IMR-90 (cell line): ENCODE results near the gene AGPAT1. TPM values are rescaled to one million over a fixed set of nuclear protein-coding genes. Genes with fewer than 3 reads are reported as not detected.

Experiments
- ATAC-seq: fragments of 200-7000 bp; cut with Tn5 transposase; 2 replicates; pipeline ENCODE4 v1.9.1; 2020; ENCODE audit warnings: low read depth, mild to moderate bottlenecking, moderate library complexity
- BruUV-seq: library from RNA; stranded (reverse); fragments of 400-500 nt; replicated peaks from 2 replicates; lab custom pipeline; 2021; lab: Mats Ljungman, UMichigan
- CTCF ChIA-PET: fragments of 300-600 bp; formaldehyde crosslinking; extraction: SDS; loops from one replicate; lab custom pipeline; 2021; ENCODE audit warnings: antibody characterized with exemption; lab: Yijun Ruan, JAX
- POLR2A ChIA-PET: fragments of 300-600 bp; sonication (Branson Sonifier 250); formaldehyde crosslinking; loops from one replicate; lab custom pipeline; 2022; ENCODE audit warnings: antibody characterized with exemption; ENCODE audit not compliant: unreplicated experiment; lab: Charles Lee
- DNase-seq: peaks from one replicate; pipeline ENCODE4 v3.0.0; 2013
- H2AFZ ChIP-seq: replicated peaks from 2 replicates; pipeline ENCODE3; 2013; ENCODE audit warnings: low read length, mild to moderate bottlenecking; ENCODE audit not compliant: poor library complexity
- H2AK5ac ChIP-seq: 2 replicates; pipeline ENCODE4 v1.6.1; 2013; ENCODE audit warnings: low read depth, low read length, inconsistent platforms
- H2AK9ac ChIP-seq: replicated peaks from 2 replicates; pipeline ENCODE3; 2013; ENCODE audit warnings: mild to moderate bottlenecking, low read depth, low read length, moderate library complexity; ENCODE audit not compliant: poor library complexity
- H2BK120ac ChIP-seq: 2 replicates; pipeline ENCODE4 v1.6.1; 2013; ENCODE audit warnings: low read depth, low read length, inconsistent platforms
- H2BK15ac ChIP-seq: 3 replicates; pipeline ENCODE4 v1.6.1; 2013; ENCODE audit warnings: low read depth, low read length, inconsistent platforms
- H2BK20ac ChIP-seq: 2 replicates; pipeline ENCODE4 v1.6.1; 2013; ENCODE audit warnings: low read depth, mild to moderate bottlenecking, inconsistent platforms, low read length, moderate library complexity
- H2BK5ac ChIP-seq: 2 replicates; pipeline ENCODE4 v1.6.1; 2013; ENCODE audit warnings: mild to moderate bottlenecking, low read depth, low read length, inconsistent platforms; ENCODE audit not compliant: poor library complexity, severe bottlenecking
- H3K14ac ChIP-seq: replicated peaks from 2 replicates; pipeline ENCODE4 v1.6.1; 2013; ENCODE audit warnings: low read depth, low read length, inconsistent platforms
- H3K18ac ChIP-seq: 2 replicates; pipeline ENCODE4 v1.6.1; 2013; ENCODE audit warnings: low read depth, low read length, control low read depth
- H3K23ac ChIP-seq: 2 replicates; pipeline ENCODE4 v1.6.1; 2013; ENCODE audit warnings: low read depth, low read length, inconsistent platforms
- H3K27ac ChIP-seq: 2 replicates; pipeline ENCODE4 v1.5.1; 2013; ENCODE audit warnings: mild to moderate bottlenecking, control low read depth, low read length; ENCODE audit not compliant: insufficient read depth
- H3K27me3 ChIP-seq: 2 replicates; pipeline ENCODE4 v1.6.1; 2013; ENCODE audit warnings: low read length; ENCODE audit not compliant: control insufficient read depth, insufficient read depth
- H3K36me3 ChIP-seq: 2 replicates; pipeline ENCODE4 v1.6.1; 2013; ENCODE audit warnings: low read length, mixed read lengths; ENCODE audit not compliant: control insufficient read depth, insufficient read depth
- H3K4ac ChIP-seq: 2 replicates; pipeline ENCODE4 v1.6.1; 2013; ENCODE audit warnings: low read depth, low read length, inconsistent platforms
- H3K4me1 ChIP-seq: 2 replicates; pipeline ENCODE4 v1.6.1; 2013; ENCODE audit warnings: low read length, mixed read lengths; ENCODE audit not compliant: control insufficient read depth, insufficient read depth
- H3K4me2 ChIP-seq: 2 replicates; pipeline ENCODE4 v1.6.1; 2013; ENCODE audit warnings: low read depth, mild to moderate bottlenecking, control low read depth, low read length, moderate library complexity
- H3K4me3 ChIP-seq: 2 replicates; pipeline ENCODE4 v1.5.1; 2013; ENCODE audit warnings: low read depth, mild to moderate bottlenecking, control low read depth, low read length, moderate library complexity; ENCODE audit not compliant: insufficient read depth
- H3K56ac ChIP-seq: 2 replicates; pipeline ENCODE4 v1.6.1; 2013; ENCODE audit warnings: low read length, inconsistent platforms; ENCODE audit not compliant: insufficient read depth; ENCODE audit errors: extremely low read depth
- H3K79me1 ChIP-seq, 2 experiments: 2 replicates each; pipeline ENCODE4 v1.6.1; 2013; ENCODE audit warnings: low read length in 2 of 2, inconsistent platforms in 1 of 2, low read depth in 1 of 2
- H3K9ac ChIP-seq: 2 replicates; pipeline ENCODE4 v1.6.1; 2013; ENCODE audit warnings: low read depth, low read length, control low read depth
- H3K9me1 ChIP-seq: 2 replicates; pipeline ENCODE4 v1.6.1; 2013; ENCODE audit warnings: low read length, inconsistent platforms; ENCODE audit not compliant: insufficient read depth
- H3K9me3 ChIP-seq: 2 replicates; pipeline ENCODE4 v1.6.1; 2013; ENCODE audit warnings: low read length; ENCODE audit not compliant: control insufficient read depth, insufficient read depth
- H4K20me1 ChIP-seq: 2 replicates; pipeline ENCODE4 v1.6.1; 2013; ENCODE audit warnings: low read length, inconsistent platforms; ENCODE audit not compliant: insufficient read depth
- H4K5ac ChIP-seq: 2 replicates; pipeline ENCODE4 v1.6.1; 2013; ENCODE audit warnings: mild to moderate bottlenecking, low read depth, low read length, control low read depth
- H4K8ac ChIP-seq, 2 experiments: 2 replicates each; pipeline ENCODE4 v1.6.1; 2013; ENCODE audit warnings: low read depth in 2 of 2, low read length in 2 of 2, control low read depth in 1 of 2, inconsistent platforms in 1 of 2
- H4K91ac ChIP-seq: 2 replicates; pipeline ENCODE4 v1.6.1; 2013; ENCODE audit warnings: low read depth, low read length, inconsistent platforms; ENCODE audit not compliant: insufficient read depth
- BHLHE40 ChIP-seq: fragments of 150-350 bp; IDR thresholded peaks from 2 replicates; pipeline ENCODE4 v1.6.1; 2016; ENCODE audit warnings: mild to moderate bottlenecking, low read depth, low read length
- CEBPB ChIP-seq: IDR thresholded peaks from 2 replicates; pipeline ENCODE4 v1.6.1; 2012; ENCODE audit warnings: low read depth, low read length, improper control_type of control experiment
- CHD1 ChIP-seq: IDR thresholded peaks from 2 replicates; pipeline ENCODE4 v1.6.1; 2012; ENCODE audit warnings: low read depth, low read length, improper control_type of control experiment
- FOS ChIP-seq: fragments of 150-350 bp; IDR thresholded peaks from 2 replicates; pipeline ENCODE4 v1.6.1; 2016; ENCODE audit warnings: low read depth, low read length
- MAFK ChIP-seq: IDR thresholded peaks from 2 replicates; pipeline ENCODE4 v1.6.1; 2012; ENCODE audit warnings: low read depth, low read length, improper control_type of control experiment
- MAZ ChIP-seq: IDR thresholded peaks from 2 replicates; pipeline ENCODE4 v1.6.1; 2012; ENCODE audit warnings: low read depth, mild to moderate bottlenecking, low read length, improper control_type of control experiment, moderate library complexity, borderline replicate concordance
- MXI1 ChIP-seq: IDR thresholded peaks from 2 replicates; pipeline ENCODE4 v1.6.1; 2012; ENCODE audit warnings: low read depth, mild to moderate bottlenecking, low read length, moderate library complexity, borderline replicate concordance
- NFE2L2 ChIP-seq: fragments of 150-350 bp; IDR thresholded peaks from 2 replicates; pipeline ENCODE4 v1.6.1; 2016; ENCODE audit warnings: low read depth, mild to moderate bottlenecking, low read length
- POLR2A ChIP-seq: IDR thresholded peaks from 2 replicates; pipeline ENCODE4 v1.6.1; 2012; ENCODE audit warnings: mild to moderate bottlenecking, low read depth, low read length
- RAD21 ChIP-seq: IDR thresholded peaks from 2 replicates; pipeline ENCODE4 v1.6.1; 2012; ENCODE audit warnings: low read length, improper control_type of control experiment
- RCOR1 ChIP-seq: IDR thresholded peaks from 2 replicates; pipeline ENCODE4 v1.6.1; 2012; ENCODE audit warnings: mild to moderate bottlenecking, low read length, improper control_type of control experiment; ENCODE audit not compliant: insufficient replicate concordance
- RFX5 ChIP-seq: IDR thresholded peaks from 2 replicates; pipeline ENCODE4 v1.8.0; 2012; ENCODE audit warnings: low read depth, mild to moderate bottlenecking, low read length, moderate library complexity
- SMC3 ChIP-seq: fragments of 150-350 bp; IDR thresholded peaks from 2 replicates; pipeline ENCODE4 v1.6.1; 2016; ENCODE audit warnings: low read depth, mild to moderate bottlenecking, antibody characterized with exemption, low read length, moderate library complexity
- dilution Hi-C: fragments of 300-500 bp; cut with HindIII; formaldehyde crosslinking; loops from one replicate; pipeline ENCODE4 v1.14.3; 2018; ENCODE audit warnings: low sequenced_read_pairs; ENCODE audit not compliant: unreplicated experiment
- in situ Hi-C: fragments of 300-500 bp; cut with MboI; formaldehyde crosslinking; loops from 3 replicates; pipeline ENCODE4 v1.14.3; 2019; ENCODE audit warnings: low sequenced_read_pairs, inconsistent platforms, mixed read lengths
- intact Hi-C: fragments of 100-400 bp; cut with micrococcal nuclease; formaldehyde crosslinking; loops from 2 replicates; pipeline ENCODE4 v1.10.0; 2022
- polyA plus RNA-seq, 3 experiments: library from polyadenylated mRNA; depleted of rRNA; stranded (reverse); fragments of >200 nt; gene quantifications; 2 replicates each; pipeline ENCODE4 v1.2.3, GENCODE V29; 2012; ENCODE audit warnings: low replicate concordance in 1 of 3
- total RNA-seq: library from RNA; depleted of rRNA; stranded (reverse); fragments of >200 nt; gene quantifications from 2 replicates; pipeline ENCODE4 v1.2.3, GENCODE V29; 2012
- TF ChIP-seq, protein P1 (sequence below): conservative IDR thresholded peaks from 2 replicates; pipeline ENCODE4 v1.5.1; 2012; ENCODE audit warnings: mild to moderate bottlenecking, low read depth, low read length, improper control_type of control experiment
- TF ChIP-seq, protein P2 (sequence below): fragments of 150-350 bp; IDR thresholded peaks from 2 replicates; pipeline ENCODE4 v1.6.1; 2017; ENCODE audit warnings: mild to moderate bottlenecking, antibody characterized with exemption, low read length, low read depth
- TF ChIP-seq, protein P3 (sequence below): fragments of 150-350 bp; IDR thresholded peaks from 2 replicates; pipeline ENCODE4 v1.6.1; 2016; ENCODE audit warnings: low read depth, mild to moderate bottlenecking, low read length, moderate library complexity, borderline replicate concordance

AGPAT1 gene
- total and polyA plus RNA-seq, 2 of the 4 experiments (the other 2 are of a cell fraction), result 27.2 to 116 TPM

DNA sequence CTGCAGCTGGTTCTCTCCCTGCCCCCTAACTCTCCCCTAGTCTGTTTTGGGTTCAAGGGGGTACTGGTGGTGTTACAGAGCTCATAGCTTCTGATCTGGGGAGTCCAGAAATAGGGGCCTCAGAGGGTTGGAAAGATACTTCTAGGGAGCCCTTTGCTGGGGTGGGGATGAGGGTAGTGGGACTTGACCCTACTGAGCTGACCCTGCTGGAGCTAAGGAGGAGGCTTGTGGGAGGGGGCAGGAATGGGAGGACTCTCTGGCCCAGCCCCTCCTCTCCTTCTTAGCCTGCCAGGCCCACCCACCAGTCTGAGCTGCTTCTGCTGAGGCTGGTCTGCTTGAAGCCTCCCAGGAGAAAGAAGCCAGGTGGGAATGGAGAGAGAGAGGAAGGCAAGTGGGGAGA is 11.6 kb downstream of the AGPAT1 start, which contains the start of gene EGFL8:
TSS of gene EGFL8 (plus strand) at position 301 of the 400 bp plus-strand sequence. CDS start 1,571 bp downstream, outside the sequence.
- H3K9me3 ChIP-seq, result no peaks in the 10 kb centered on the region
- no peak within 1 kb of the TSS for H3K4ac ChIP-seq
- no peak within 1 kb of the TSS for H4K5ac ChIP-seq
- no peak within 1 kb of the TSS for H4K91ac ChIP-seq
- POLR2A ChIA-PET, result no interaction called here
- no peak within 1 kb of the TSS for H3K14ac ChIP-seq
- no peak within 1 kb of the TSS for H2AFZ ChIP-seq
- H3K23ac ChIP-seq, result no peak within 1 kb of the TSS
- no peaks in the 10 kb centered on the region for H4K20me1 ChIP-seq
- H2BK15ac ChIP-seq, result no peak within 1 kb of the TSS
- no peak within 1 kb of the TSS for H3K18ac ChIP-seq
- H4K8ac ChIP-seq, result no peak within 1 kb of the TSS
- H3K4me3 ChIP-seq, result no peak within 1 kb of the TSS
- no peak within 1 kb of the TSS for H3K27ac ChIP-seq
- no peak within 1 kb of the TSS for H2BK5ac ChIP-seq
- in situ Hi-C loops (no loop called here), dilution Hi-C loops (no loop called here), intact Hi-C loops (no loop called here)
- H3K4me1 ChIP-seq, result no peaks in the 10 kb centered on the region
- H2BK120ac ChIP-seq, result no peak within 1 kb of the TSS
- ATAC-seq (no peak), DNase-seq (no peak)
- no peaks in the 10 kb centered on the region for H3K27me3 ChIP-seq
- H3K4me2 ChIP-seq, result no peak within 1 kb of the TSS
- H2AK5ac ChIP-seq, result no peak within 1 kb of the TSS
- peak within 1 kb of the TSS; percentile 61 for H2AK9ac ChIP-seq
- CTCF ChIA-PET, result no interaction called here
- no peak for TF ChIP-seq BHLHE40
- TF ChIP-seq MXI1, result no peak
- no peak for TF ChIP-seq CEBPB
- no peak for TF ChIP-seq CHD1
- no peak for TF ChIP-seq MAFK
- TF ChIP-seq RCOR1, result no peak
- TF ChIP-seq RFX5, result no peak
- TF ChIP-seq, protein P1, sequence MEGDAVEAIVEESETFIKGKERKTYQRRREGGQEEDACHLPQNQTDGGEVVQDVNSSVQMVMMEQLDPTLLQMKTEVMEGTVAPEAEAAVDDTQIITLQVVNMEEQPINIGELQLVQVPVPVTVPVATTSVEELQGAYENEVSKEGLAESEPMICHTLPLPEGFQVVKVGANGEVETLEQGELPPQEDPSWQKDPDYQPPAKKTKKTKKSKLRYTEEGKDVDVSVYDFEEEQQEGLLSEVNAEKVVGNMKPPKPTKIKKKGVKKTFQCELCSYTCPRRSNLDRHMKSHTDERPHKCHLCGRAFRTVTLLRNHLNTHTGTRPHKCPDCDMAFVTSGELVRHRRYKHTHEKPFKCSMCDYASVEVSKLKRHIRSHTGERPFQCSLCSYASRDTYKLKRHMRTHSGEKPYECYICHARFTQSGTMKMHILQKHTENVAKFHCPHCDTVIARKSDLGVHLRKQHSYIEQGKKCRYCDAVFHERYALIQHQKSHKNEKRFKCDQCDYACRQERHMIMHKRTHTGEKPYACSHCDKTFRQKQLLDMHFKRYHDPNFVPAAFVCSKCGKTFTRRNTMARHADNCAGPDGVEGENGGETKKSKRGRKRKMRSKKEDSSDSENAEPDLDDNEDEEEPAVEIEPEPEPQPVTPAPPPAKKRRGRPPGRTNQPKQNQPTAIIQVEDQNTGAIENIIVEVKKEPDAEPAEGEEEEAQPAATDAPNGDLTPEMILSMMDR, result no peak
- no peak for TF ChIP-seq NFE2L2
- TF ChIP-seq, protein P2, sequence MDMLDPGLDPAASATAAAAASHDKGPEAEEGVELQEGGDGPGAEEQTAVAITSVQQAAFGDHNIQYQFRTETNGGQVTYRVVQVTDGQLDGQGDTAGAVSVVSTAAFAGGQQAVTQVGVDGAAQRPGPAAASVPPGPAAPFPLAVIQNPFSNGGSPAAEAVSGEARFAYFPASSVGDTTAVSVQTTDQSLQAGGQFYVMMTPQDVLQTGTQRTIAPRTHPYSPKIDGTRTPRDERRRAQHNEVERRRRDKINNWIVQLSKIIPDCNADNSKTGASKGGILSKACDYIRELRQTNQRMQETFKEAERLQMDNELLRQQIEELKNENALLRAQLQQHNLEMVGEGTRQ, result no peak
- TF ChIP-seq FOS, result no peak
- TF ChIP-seq RAD21, result no peak
- TF ChIP-seq, protein P3, sequence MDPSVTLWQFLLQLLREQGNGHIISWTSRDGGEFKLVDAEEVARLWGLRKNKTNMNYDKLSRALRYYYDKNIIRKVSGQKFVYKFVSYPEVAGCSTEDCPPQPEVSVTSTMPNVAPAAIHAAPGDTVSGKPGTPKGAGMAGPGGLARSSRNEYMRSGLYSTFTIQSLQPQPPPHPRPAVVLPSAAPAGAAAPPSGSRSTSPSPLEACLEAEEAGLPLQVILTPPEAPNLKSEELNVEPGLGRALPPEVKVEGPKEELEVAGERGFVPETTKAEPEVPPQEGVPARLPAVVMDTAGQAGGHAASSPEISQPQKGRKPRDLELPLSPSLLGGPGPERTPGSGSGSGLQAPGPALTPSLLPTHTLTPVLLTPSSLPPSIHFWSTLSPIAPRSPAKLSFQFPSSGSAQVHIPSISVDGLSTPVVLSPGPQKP, result no peak
- no peak for TF ChIP-seq SMC3
- TF ChIP-seq MAZ, result no peak
- TF ChIP-seq POLR2A, result no peak
- BruUV-seq, result no TSS peak
- H2BK20ac ChIP-seq, result no peak within 1 kb of the TSS
- peaks cover 3% of the 10 kb centered on the region; the same call in 1 of the 2 replicates for H3K9me1 ChIP-seq
- no peak within 1 kb of the TSS for H3K9ac ChIP-seq
- no peaks in the 10 kb centered on the region for H3K79me1 ChIP-seq
- H3K56ac ChIP-seq, result no peak within 1 kb of the TSS
- H3K36me3 ChIP-seq, result peaks cover 45% of the 10 kb centered on the region
